ENCODE measurements around the gene GOLGA6B.
"Not testable (repeated sequence)": the region's sequence is repeated elsewhere in the genome, so short reads cannot be mapped to it uniquely, and the experiment has no call there.

DNA sequence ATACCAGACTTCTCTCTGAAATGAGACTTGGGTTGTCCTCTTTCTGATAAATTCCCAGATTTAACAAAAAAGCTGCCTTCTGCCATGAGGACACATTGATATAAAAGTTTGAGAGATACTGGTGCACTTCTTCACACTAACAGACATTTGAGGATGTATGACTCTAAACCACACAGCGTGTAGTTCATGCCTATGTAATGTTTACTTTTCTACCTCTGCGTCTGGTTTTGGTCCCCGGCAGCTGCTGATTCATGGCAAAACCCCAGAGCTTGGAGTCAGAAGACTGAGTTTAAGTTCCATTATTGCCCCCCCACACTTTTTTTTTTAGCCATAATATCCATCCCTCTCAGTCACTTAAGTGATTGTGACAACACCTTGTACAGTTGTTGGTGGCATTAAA is 1.5 kb downstream of the GOLGA6B start:
- TF ChIP-seq, protein P1, sequence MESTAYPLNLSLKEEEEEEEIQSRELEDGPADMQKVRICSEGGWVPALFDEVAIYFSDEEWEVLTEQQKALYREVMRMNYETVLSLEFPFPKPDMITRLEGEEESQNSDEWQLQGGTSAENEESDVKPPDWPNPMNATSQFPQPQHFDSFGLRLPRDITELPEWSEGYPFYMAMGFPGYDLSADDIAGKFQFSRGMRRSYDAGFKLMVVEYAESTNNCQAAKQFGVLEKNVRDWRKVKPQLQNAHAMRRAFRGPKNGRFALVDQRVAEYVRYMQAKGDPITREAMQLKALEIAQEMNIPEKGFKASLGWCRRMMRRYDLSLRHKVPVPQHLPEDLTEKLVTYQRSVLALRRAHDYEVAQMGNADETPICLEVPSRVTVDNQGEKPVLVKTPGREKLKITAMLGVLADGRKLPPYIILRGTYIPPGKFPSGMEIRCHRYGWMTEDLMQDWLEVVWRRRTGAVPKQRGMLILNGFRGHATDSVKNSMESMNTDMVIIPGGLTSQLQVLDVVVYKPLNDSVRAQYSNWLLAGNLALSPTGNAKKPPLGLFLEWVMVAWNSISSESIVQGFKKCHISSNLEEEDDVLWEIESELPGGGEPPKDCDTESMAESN (CRISPR knock-in tag; conservative IDR thresholded peaks at IDR 0.05): not testable (repeated sequence)
- TF ChIP-seq, protein P2, sequence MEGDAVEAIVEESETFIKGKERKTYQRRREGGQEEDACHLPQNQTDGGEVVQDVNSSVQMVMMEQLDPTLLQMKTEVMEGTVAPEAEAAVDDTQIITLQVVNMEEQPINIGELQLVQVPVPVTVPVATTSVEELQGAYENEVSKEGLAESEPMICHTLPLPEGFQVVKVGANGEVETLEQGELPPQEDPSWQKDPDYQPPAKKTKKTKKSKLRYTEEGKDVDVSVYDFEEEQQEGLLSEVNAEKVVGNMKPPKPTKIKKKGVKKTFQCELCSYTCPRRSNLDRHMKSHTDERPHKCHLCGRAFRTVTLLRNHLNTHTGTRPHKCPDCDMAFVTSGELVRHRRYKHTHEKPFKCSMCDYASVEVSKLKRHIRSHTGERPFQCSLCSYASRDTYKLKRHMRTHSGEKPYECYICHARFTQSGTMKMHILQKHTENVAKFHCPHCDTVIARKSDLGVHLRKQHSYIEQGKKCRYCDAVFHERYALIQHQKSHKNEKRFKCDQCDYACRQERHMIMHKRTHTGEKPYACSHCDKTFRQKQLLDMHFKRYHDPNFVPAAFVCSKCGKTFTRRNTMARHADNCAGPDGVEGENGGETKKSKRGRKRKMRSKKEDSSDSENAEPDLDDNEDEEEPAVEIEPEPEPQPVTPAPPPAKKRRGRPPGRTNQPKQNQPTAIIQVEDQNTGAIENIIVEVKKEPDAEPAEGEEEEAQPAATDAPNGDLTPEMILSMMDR (CRISPR knock-in tag; IDR thresholded peaks at IDR 0.05): not testable (repeated sequence)
- TF ChIP-seq, protein P3, sequence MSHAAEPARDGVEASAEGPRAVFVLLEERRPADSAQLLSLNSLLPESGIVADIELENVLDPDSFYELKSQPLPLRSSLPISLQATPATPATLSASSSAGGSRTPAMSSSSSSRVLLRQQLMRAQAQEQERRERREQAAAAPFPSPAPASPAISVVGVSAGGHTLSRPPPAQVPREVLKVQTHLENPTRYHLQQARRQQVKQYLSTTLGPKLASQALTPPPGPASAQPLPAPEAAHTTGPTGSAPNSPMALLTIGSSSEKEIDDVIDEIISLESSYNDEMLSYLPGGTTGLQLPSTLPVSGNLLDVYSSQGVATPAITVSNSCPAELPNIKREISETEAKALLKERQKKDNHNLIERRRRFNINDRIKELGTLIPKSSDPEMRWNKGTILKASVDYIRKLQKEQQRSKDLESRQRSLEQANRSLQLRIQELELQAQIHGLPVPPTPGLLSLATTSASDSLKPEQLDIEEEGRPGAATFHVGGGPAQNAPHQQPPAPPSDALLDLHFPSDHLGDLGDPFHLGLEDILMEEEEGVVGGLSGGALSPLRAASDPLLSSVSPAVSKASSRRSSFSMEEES (CRISPR knock-in tag; IDR thresholded peaks at IDR 0.05): not testable (repeated sequence)
- TF ChIP-seq, protein P4, sequence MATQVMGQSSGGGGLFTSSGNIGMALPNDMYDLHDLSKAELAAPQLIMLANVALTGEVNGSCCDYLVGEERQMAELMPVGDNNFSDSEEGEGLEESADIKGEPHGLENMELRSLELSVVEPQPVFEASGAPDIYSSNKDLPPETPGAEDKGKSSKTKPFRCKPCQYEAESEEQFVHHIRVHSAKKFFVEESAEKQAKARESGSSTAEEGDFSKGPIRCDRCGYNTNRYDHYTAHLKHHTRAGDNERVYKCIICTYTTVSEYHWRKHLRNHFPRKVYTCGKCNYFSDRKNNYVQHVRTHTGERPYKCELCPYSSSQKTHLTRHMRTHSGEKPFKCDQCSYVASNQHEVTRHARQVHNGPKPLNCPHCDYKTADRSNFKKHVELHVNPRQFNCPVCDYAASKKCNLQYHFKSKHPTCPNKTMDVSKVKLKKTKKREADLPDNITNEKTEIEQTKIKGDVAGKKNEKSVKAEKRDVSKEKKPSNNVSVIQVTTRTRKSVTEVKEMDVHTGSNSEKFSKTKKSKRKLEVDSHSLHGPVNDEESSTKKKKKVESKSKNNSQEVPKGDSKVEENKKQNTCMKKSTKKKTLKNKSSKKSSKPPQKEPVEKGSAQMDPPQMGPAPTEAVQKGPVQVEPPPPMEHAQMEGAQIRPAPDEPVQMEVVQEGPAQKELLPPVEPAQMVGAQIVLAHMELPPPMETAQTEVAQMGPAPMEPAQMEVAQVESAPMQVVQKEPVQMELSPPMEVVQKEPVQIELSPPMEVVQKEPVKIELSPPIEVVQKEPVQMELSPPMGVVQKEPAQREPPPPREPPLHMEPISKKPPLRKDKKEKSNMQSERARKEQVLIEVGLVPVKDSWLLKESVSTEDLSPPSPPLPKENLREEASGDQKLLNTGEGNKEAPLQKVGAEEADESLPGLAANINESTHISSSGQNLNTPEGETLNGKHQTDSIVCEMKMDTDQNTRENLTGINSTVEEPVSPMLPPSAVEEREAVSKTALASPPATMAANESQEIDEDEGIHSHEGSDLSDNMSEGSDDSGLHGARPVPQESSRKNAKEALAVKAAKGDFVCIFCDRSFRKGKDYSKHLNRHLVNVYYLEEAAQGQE (IDR thresholded peaks at IDR 0.05; ENCODE audit: borderline replicate concordance in 1 of 2, low read depth in 1 of 2, low read length in 2 of 2): not testable (repeated sequence)
- not testable (repeated sequence) for TF ChIP-seq CBX1 (IDR thresholded peaks at IDR 0.05; ENCODE audit: low read depth); SMAD1 (CRISPR knock-in tag; IDR thresholded peaks at IDR 0.05; ENCODE audit: borderline replicate concordance, low read depth); ARNTL (CRISPR knock-in tag; IDR thresholded peaks at IDR 0.05); ZNF232 (CRISPR knock-in tag; IDR thresholded peaks at IDR 0.05; ENCODE audit: borderline replicate concordance); SIN3B (IDR thresholded peaks at IDR 0.05; ENCODE audit: low read length); ZNF335 (CRISPR knock-in tag; IDR thresholded peaks at IDR 0.05)

Data from HepG2 (cell line).